Sigmoid colon (tissue), 3 donors: ENCODE data around the gene ZNF765.

Experiments
- CTCF ChIP-seq, 4 experiments: fragments of 450-650 bp in 3 of 4; fragments of 200-600 bp in 1 of 4; IDR thresholded peaks; one replicate each; pipeline ENCODE4 v1.5.1; 2016 to 2019; ENCODE audit warnings: antibody characterized with exemption in 4 of 4, mild to moderate bottlenecking in 3 of 4, moderate library complexity in 2 of 4
- POLR2A ChIP-seq, 2 donors: fragments of 450-650 bp; IDR thresholded peaks; one replicate each; pipeline ENCODE4 v1.6.1; 2016; ENCODE audit warnings: antibody characterized with exemption in 2 of 2, mild to moderate bottlenecking in 2 of 2, moderate library complexity in 2 of 2

- TF ChIP-seq CTCF (IDR thresholded peaks at IDR 0.05) (no peak), POLR2A (IDR thresholded peaks at IDR 0.05) (no peak)
These were observed 60.9 kb downstream of the ZNF765 start for GRCh38 chr19:53455828-53456227.
